Prostate gland (tissue), 2 donors: ENCODE results near the gene MICAL1.

Experiments
- CTCF ChIP-seq, 4 experiments: fragments of 200-600 bp in 2 of 4; fragments of 450-650 bp in 2 of 4; sonication (generic) in 2 of 4; IDR thresholded peaks; 1 replicate in 3 of 4; 2 replicates in 1 of 4; pipeline ENCODE4 v1.5.1; 2016 to 2019; ENCODE audit warnings: antibody characterized with exemption in 4 of 4, mild to moderate bottlenecking in 2 of 4, moderate library complexity in 2 of 4
- POLR2A ChIP-seq: fragments of 450-650 bp; IDR thresholded peaks from one replicate; pipeline ENCODE4 v1.6.1; 2016; ENCODE audit warnings: antibody characterized with exemption, mild to moderate bottlenecking
- POLR2AphosphoS5 ChIP-seq: sonication (generic); formaldehyde crosslinking; IDR thresholded peaks from one replicate; pipeline ENCODE4 v1.6.1; 2017; ENCODE audit warnings: antibody characterized with exemption

- no peak for TF ChIP-seq CTCF (IDR thresholded peaks at IDR 0.05)
- no peak for TF ChIP-seq POLR2A
- no peak for TF ChIP-seq POLR2AphosphoS5
Measured at GRCh38 chr6:109491207-109491938, 35.8 kb upstream of the MICAL1 start.
